Epidermal melanocyte (primary cell): Measurements from ENCODE around the gene KIRREL3.

ENCODE experiments used
- DNase-seq: peaks from one replicate; pipeline ENCODE4 v3.0.0; 2011; ENCODE audit warnings: low spot score; ENCODE audit not compliant: insufficient read length

The KIRREL3 gene

GRCh38 chr11:126834149-126834548 is 166.4 kb downstream of the KIRREL3 start:
- no peak for DNase-seq

GRCh38 chr11:126833065-126833464 is 167.5 kb downstream of the KIRREL3 start:
- no peak for DNase-seq

GRCh38 chr11:126832387-126832786 is 168.2 kb downstream of the KIRREL3 start:
- DNase-seq: no peak

GRCh38 chr11:126830216-126830806 is 170.3 kb downstream of the KIRREL3 start:
- no peak for DNase-seq

GRCh38 chr11:126829716-126830115 is 170.9 kb downstream of the KIRREL3 start:
- no peak for DNase-seq

GRCh38 chr11:126824035-126824607 is 176.4 kb downstream of the KIRREL3 start:
- DNase-seq: no peak

GRCh38 chr11:126823274-126823673 is 177.3 kb downstream of the KIRREL3 start:
- DNase-seq: no peak

GRCh38 chr11:126821827-126822226 is 178.7 kb downstream of the KIRREL3 start:
- DNase-seq: no peak

GRCh38 chr11:126819194-126819593 is 181.4 kb downstream of the KIRREL3 start:
- DNase-seq: no peak

- DNase-seq: no peak
These were observed 182.8 kb downstream of the KIRREL3 start for GRCh38 chr11:126817523-126818450.

- no peak for DNase-seq
These were observed 183.5 kb downstream of the KIRREL3 start for GRCh38 chr11:126817096-126817495.

GRCh38 chr11:126816645-126817044 is 183.9 kb downstream of the KIRREL3 start:
- DNase-seq: no peak

- DNase-seq: no peak
These were observed 185.5 kb downstream of the KIRREL3 start for GRCh38 chr11:126815111-126815510.

- no peak for DNase-seq
These were observed 189.8 kb downstream of the KIRREL3 start for GRCh38 chr11:126810776-126811175.

GRCh38 chr11:126809514-126810289 is 190.9 kb downstream of the KIRREL3 start:
- DNase-seq: no peak

- DNase-seq: no peak
These were observed 191.7 kb downstream of the KIRREL3 start for GRCh38 chr11:126808836-126809235.

- DNase-seq: no peak
These were observed 192.3 kb downstream of the KIRREL3 start for GRCh38 chr11:126808296-126808695.

GRCh38 chr11:126805870-126806269 is 194.7 kb downstream of the KIRREL3 start:
- DNase-seq: no peak

GRCh38 chr11:126804363-126804762 is 196.2 kb downstream of the KIRREL3 start:
- no peak for DNase-seq

GRCh38 chr11:126800009-126800408 is 200.6 kb downstream of the KIRREL3 start:
- no peak for DNase-seq

- no peak for DNase-seq
These were observed 203.0 kb downstream of the KIRREL3 start for GRCh38 chr11:126797457-126798169.
